GM12872 (cell line): ENCODE measurements around the gene DENND1A.

Experiments
- TF ChIP-seq, protein P1 (sequence below): IDR thresholded peaks from 3 replicates; pipeline ENCODE4 v1.5.1; 2011; ENCODE audit warnings: low read depth, mild to moderate bottlenecking, low read length, moderate library complexity; ENCODE audit not compliant: insufficient read depth

Gene DENND1A

GRCh38 chr9:123792501-123792900, 137.4 kb downstream of the DENND1A start:
- TF ChIP-seq, protein P1, sequence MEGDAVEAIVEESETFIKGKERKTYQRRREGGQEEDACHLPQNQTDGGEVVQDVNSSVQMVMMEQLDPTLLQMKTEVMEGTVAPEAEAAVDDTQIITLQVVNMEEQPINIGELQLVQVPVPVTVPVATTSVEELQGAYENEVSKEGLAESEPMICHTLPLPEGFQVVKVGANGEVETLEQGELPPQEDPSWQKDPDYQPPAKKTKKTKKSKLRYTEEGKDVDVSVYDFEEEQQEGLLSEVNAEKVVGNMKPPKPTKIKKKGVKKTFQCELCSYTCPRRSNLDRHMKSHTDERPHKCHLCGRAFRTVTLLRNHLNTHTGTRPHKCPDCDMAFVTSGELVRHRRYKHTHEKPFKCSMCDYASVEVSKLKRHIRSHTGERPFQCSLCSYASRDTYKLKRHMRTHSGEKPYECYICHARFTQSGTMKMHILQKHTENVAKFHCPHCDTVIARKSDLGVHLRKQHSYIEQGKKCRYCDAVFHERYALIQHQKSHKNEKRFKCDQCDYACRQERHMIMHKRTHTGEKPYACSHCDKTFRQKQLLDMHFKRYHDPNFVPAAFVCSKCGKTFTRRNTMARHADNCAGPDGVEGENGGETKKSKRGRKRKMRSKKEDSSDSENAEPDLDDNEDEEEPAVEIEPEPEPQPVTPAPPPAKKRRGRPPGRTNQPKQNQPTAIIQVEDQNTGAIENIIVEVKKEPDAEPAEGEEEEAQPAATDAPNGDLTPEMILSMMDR, result no peak

- TF ChIP-seq, protein P1, result no peak
Measured at GRCh38 chr9:123789554-123790292, 140.2 kb downstream of the DENND1A start.

- TF ChIP-seq, protein P1, result no peak
Measured at GRCh38 chr9:123787416-123787815, 142.5 kb downstream of the DENND1A start.

GRCh38 chr9:123784518-123784917, 145.4 kb downstream of the DENND1A start:
- TF ChIP-seq, protein P1, result no peak

DNA sequence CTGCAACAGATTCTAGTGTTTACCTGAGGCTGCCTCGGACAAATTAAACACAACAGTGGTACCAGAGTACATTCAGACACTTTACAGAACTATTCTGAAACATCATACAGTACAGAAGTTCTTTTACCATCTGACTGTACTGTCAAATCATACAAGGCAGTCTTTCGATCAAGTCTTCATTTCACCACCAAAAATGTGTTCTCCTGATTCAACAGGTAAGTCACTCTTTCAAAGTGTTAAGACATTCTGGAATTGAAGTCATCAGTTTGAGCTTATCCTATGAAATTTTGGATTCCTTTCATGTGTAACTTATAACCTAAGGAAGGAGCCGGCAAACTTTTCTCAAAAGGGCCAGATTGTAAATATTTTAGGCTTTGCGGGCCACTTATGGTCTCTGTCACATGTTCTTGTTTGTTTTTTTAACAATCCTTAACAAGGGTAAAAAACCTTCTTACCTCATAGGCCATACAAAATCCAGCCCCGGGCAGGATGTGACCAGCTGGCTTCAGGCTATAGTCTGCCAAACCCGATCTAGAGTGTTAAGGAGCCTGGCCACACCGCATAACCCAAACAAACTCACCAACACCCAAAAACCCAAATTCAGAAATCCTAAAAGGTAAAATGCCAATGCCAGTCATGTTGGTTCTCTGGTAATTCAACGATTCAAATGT, 151.6 kb downstream of the DENND1A start:
- TF ChIP-seq, protein P1, result no peak

GRCh38 chr9:123776708-123777537, 153.0 kb downstream of the DENND1A start:
- TF ChIP-seq, protein P1, result no peak
